ENCODE data around the gene RNF182. TPM values are rescaled to one million over a fixed set of nuclear protein-coding genes. Genes with fewer than 3 reads are reported as not detected.

The RNF182 gene
- polyA plus RNA-seq, 1 of the 3 experiments (the other 2 are of a cell fraction) = 8.0 TPM

GRCh38 chr6:13886949-13887348 is 37.8 kb upstream of the RNF182 start:
- POLR2A ChIA-PET = interaction anchor here (0.7 kb wide), 1 partner anchor 696 kb away, joined by 5 read pairs; no protein-coding TSS in a partner anchor
- Histone ChIP-seq H3K9me3 (no peaks in the 10 kb centered on the region), H3K79me2 (ENCODE audit: insufficient read depth) (no peaks in the 10 kb centered on the region), H4K20me1 (ENCODE audit: insufficient read depth) (no peaks in the 10 kb centered on the region), H3K9ac (no peak overlapping the region), H3K4me1 (ENCODE audit: control insufficient read depth in 1 of 2, insufficient read depth in 2 of 2, low read depth in 1 of 2, low read length in 1 of 2) (no peaks in the 10 kb centered on the region), H3K36me3 (replicated peaks in 1 of 2; ENCODE audit: control insufficient read depth in 1 of 2, insufficient read depth in 2 of 2, low read length in 1 of 2) (no peaks in the 10 kb centered on the region), H3K27ac (ENCODE audit: low read depth in 2 of 2, low read length in 1 of 2) (no peak overlapping the region), H2AFZ (ENCODE audit: low read depth) (no peak overlapping the region), H3K4me2 (no peak overlapping the region), H3K4me3 (ENCODE audit: low read depth in 2 of 2, low read length in 1 of 2) (no peak overlapping the region), H3K27me3 (ENCODE audit: insufficient read depth) (no peaks in the 10 kb centered on the region), H3F3A (replicated peaks; ENCODE audit: insufficient read depth) (no peaks in the 10 kb centered on the region), H3K9me2 (no peaks in the 10 kb centered on the region)
- CTCF ChIA-PET = interaction anchor here (1.2 to 3.6 kb wide), 5 partner anchors 13 to 180 kb away, joined by 3 to 16 read pairs (median 16); no protein-coding TSS in a partner anchor
- WGBS (ENCODE audit: low lambda C conversion rate) = 62% methylated on average over 3 of the region's 3 CpGs
- no peak for DNase-seq
- TF ChIP-seq TEAD4 (IDR thresholded peaks at IDR 0.05; ENCODE audit: borderline replicate concordance, insufficient read depth) (no peak), RAD21 (IDR thresholded peaks at IDR 0.05; ENCODE audit: low read length) (no peak), GABPA (IDR thresholded peaks at IDR 0.05; ENCODE audit: low read depth) (no peak), USF1 (IDR thresholded peaks at IDR 0.05; ENCODE audit: borderline replicate concordance, low read depth) (no peak)

DNA sequence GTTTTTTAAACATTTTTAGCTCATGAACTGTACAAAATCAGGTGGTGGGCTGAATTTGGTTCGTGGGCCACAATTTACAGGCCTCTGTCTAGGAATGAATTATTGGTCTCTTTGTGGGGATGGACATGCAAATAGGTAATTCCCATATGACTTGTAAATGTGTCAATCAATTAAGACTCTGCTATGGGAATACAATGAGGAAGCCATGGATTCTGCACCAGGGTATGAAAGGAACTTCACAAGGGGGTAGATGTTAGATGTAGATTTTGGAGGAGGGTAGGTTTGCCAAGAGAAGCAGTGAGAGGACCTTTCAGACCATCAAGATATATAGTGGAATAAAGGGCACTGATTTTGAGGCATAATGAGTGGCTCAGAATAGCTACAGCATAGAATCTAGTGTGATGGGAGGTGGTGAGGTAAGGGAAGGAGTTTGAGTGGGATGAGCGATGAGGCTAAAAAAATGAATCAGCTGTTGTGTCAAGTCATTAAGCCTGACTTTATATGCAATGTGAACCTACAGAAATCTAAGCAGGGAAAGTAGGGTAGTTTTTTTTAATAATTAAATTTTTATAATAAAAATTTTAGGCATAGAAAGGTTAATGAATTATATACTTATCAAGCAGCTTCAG is 32.6 kb upstream of the RNF182 start:
- TF ChIP-seq JUND (IDR thresholded peaks at IDR 0.05) (no peak), GATA2 (CRISPR knock-in tag; IDR thresholded peaks at IDR 0.05) (no peak), RXRA (IDR thresholded peaks at IDR 0.05; ENCODE audit: borderline replicate concordance, low read depth) (no peak), FOXJ3 (CRISPR knock-in tag; IDR thresholded peaks at IDR 0.05) (no peak), SIN3A (IDR thresholded peaks at IDR 0.05; ENCODE audit: borderline replicate concordance, low read depth, low read length) (no peak), SMC3 (IDR thresholded peaks at IDR 0.05; ENCODE audit: low read depth, low read length) (no peak), MXI1 (IDR thresholded peaks at IDR 0.05; ENCODE audit: low read depth, low read length) (no peak), ZBTB33 (IDR thresholded peaks at IDR 0.05; ENCODE audit: borderline replicate concordance, low read depth) (no peak), RCOR1 (IDR thresholded peaks at IDR 0.05; ENCODE audit: low read length) (no peak), CTCF (IDR thresholded peaks at IDR 0.05) (no peak), NRF1 (IDR thresholded peaks at IDR 0.05; ENCODE audit: low read depth, low read length) (no peak), NFIC (IDR thresholded peaks at IDR 0.05; ENCODE audit: borderline replicate concordance) (no peak), FOXM1 (IDR thresholded peaks at IDR 0.05; ENCODE audit: low read depth) (no peak), RAD21 (IDR thresholded peaks at IDR 0.05; ENCODE audit: low read length) (no peak), TEAD4 (IDR thresholded peaks at IDR 0.05; ENCODE audit: borderline replicate concordance, insufficient read depth) (no peak), TCF12 (IDR thresholded peaks at IDR 0.05) (no peak)
- ChIA-PET CTCF (interaction anchor here (0.6 to 1.8 kb wide), 5 partner anchors 14 to 238 kb away, joined by 3 to 6 read pairs (median 4); no protein-coding TSS in a partner anchor), POLR2A (no interaction called here)
- Histone ChIP-seq H3K36me3 (replicated peaks in 1 of 2; ENCODE audit: control insufficient read depth in 1 of 2, insufficient read depth in 2 of 2, low read length in 1 of 2) (no peaks in the 10 kb centered on the region), H3K79me2 (ENCODE audit: insufficient read depth) (no peaks in the 10 kb centered on the region), H3K4me1 (ENCODE audit: control insufficient read depth in 1 of 2, insufficient read depth in 2 of 2, low read depth in 1 of 2, low read length in 1 of 2) (no peaks in the 10 kb centered on the region), H3K4me3 (ENCODE audit: low read depth in 2 of 2, low read length in 1 of 2) (no peak overlapping the region), H3K27me3 (ENCODE audit: insufficient read depth) (no peaks in the 10 kb centered on the region; the same call in 1 of the 2 replicates), H2AFZ (ENCODE audit: low read depth) (no peak overlapping the region), H3K27ac (ENCODE audit: low read depth in 2 of 2, low read length in 1 of 2) (no peak overlapping the region), H3K4me2 (no peak overlapping the region), H3K9ac (no peak overlapping the region), H3K9me2 (no peaks in the 10 kb centered on the region), H3K9me3 (no peaks in the 10 kb centered on the region), H4K20me1 (ENCODE audit: insufficient read depth) (no peaks in the 10 kb centered on the region), H3F3A (replicated peaks; ENCODE audit: insufficient read depth) (no peaks in the 10 kb centered on the region)
- DNase-seq = no peak
- 64% methylated on average over 2 of the region's 2 CpGs for WGBS (ENCODE audit: low lambda C conversion rate)
